GM18517 (cell line): ENCODE data around the gene NCBP3.

Experiments
- ATAC-seq: cut with Tn5 transposase; IDR thresholded peaks from one replicate; pipeline ENCODE4 v1.9.1; 2021; ENCODE audit warnings: mild to moderate bottlenecking, moderate library complexity; ENCODE audit not compliant: unreplicated experiment

Gene NCBP3

GRCh38 chr17:3761036-3761917 is 84.8 kb downstream of the NCBP3 start:
- ATAC-seq, result no peak

GRCh38 chr17:3759597-3760216 is 86.3 kb downstream of the NCBP3 start:
- no peak for ATAC-seq

- ATAC-seq, result no peak
These were observed 90.6 kb downstream of the NCBP3 start for GRCh38 chr17:3755335-3756030.

- no peak for ATAC-seq
These were observed 91.3 kb downstream of the NCBP3 start for GRCh38 chr17:3754458-3755334.

- no peak for ATAC-seq
These were observed 92.0 kb downstream of the NCBP3 start for GRCh38 chr17:3754066-3754457.

GRCh38 chr17:3753624-3754023 is 92.4 kb downstream of the NCBP3 start:
- ATAC-seq, result no peak
